K562 (cell line): ENCODE measurements around the gene POT1. TPM values are rescaled to one million over a fixed set of nuclear protein-coding genes. Genes with fewer than 3 reads are reported as not detected.
A peak's percentile ranks its signal among the peaks of the same experiment; 100 is the strongest.

ENCODE experiments used
- CEBPZ ChIP-seq: fragments of 150-350 bp; IDR thresholded peaks from 2 replicates; pipeline ENCODE4 v1.6.1; 2014; ENCODE audit warnings: low read depth, mild to moderate bottlenecking, low read length, borderline replicate concordance
- CHAMP1 ChIP-seq: fragments of 450-650 bp; IDR thresholded peaks from 2 replicates; pipeline ENCODE4 v1.6.1; 2016; ENCODE audit warnings: mild to moderate bottlenecking
- CHCHD3 ChIP-seq: fragments of 250-450 bp; sonication (Bioruptor Pico); IDR thresholded peaks from 2 replicates; pipeline ENCODE4 v2.1.2; 2022; ENCODE audit warnings: mild to moderate bottlenecking
- CXXC5 ChIP-seq: fragments of 250-450 bp; sonication (Bioruptor Pico); IDR thresholded peaks from 2 replicates; pipeline ENCODE4 v1.8.0; 2022; ENCODE audit warnings: inconsistent platforms, mild to moderate bottlenecking, moderate library complexity
- EZH2 ChIP-seq: IDR thresholded peaks from 2 replicates; pipeline ENCODE4 v1.6.1; 2012; ENCODE audit warnings: low read depth, mild to moderate bottlenecking, inconsistent platforms, low read length, borderline replicate concordance
- HNRNPL ChIP-seq: fragments of 200-400 bp; formaldehyde crosslinking; IDR thresholded peaks from 2 replicates; pipeline ENCODE4 v1.6.1; 2017; ENCODE audit warnings: low read depth, mild to moderate bottlenecking, low read length
- MCM7 ChIP-seq, 2 experiments: fragments of 450-650 bp; IDR thresholded peaks; 2 replicates each; pipeline ENCODE4 v1.6.1; 2016 to 2018
- SIX5 ChIP-seq, 2 experiments: IDR thresholded peaks; 2 replicates each; pipeline ENCODE4 v1.6.1; 2011; ENCODE audit warnings: low read length in 2 of 2, borderline replicate concordance in 1 of 2, low read depth in 1 of 2, mild to moderate bottlenecking in 1 of 2, moderate library complexity in 1 of 2; ENCODE audit not compliant: insufficient read depth in 1 of 2
- SRF ChIP-seq, 2 experiments: fragments of 250-450, 450-650 bp in 1 of 2; sonication (Bioruptor Pico) in 1 of 2; sonication (generic) in 1 of 2; formaldehyde crosslinking; IDR thresholded peaks; 2 replicates each; pipeline versions ENCODE4 v1.5.0 to v1.5.1; 2020 to 2022; ENCODE audit warnings: mild to moderate bottlenecking in 1 of 2, missing genetic modification reagents in 1 of 2
- TAF1 ChIP-seq: IDR thresholded peaks from 2 replicates; pipeline ENCODE4 v1.6.1; 2011; ENCODE audit warnings: mild to moderate bottlenecking, low read length, moderate library complexity; ENCODE audit not compliant: insufficient read depth, control insufficient read depth, severe bottlenecking; ENCODE audit errors: extremely low read depth
- TAL1 ChIP-seq: fragments of 450-650 bp; IDR thresholded peaks from 2 replicates; pipeline ENCODE4 v1.6.1; 2016; ENCODE audit warnings: mild to moderate bottlenecking
- ZBTB11 ChIP-seq, 3 experiments: fragments of 200-800 bp in 1 of 3; fragments of 250-450 bp in 1 of 3; fragments of 450-650 bp in 1 of 3; sonication (Bioruptor Pico) in 1 of 3; sonication (Bioruptor generic) in 1 of 3; formaldehyde crosslinking in 1 of 3; IDR thresholded peaks; 2 replicates each; pipeline versions ENCODE4 v1.6.1 to v1.8.0; 2016 to 2022; ENCODE audit warnings: mild to moderate bottlenecking in 2 of 3, missing genetic modification characterization in 2 of 3, missing compliant biosample characterization in 1 of 3, moderate library complexity in 1 of 3
- ZFX ChIP-seq: sonication (generic); formaldehyde crosslinking; IDR thresholded peaks from 2 replicates; pipeline ENCODE4 v1.8.0; 2022; ENCODE audit warnings: mild to moderate bottlenecking, missing genetic modification reagents, moderate library complexity
- polyA plus RNA-seq, 8 experiments: library from polyadenylated mRNA; depleted of rRNA in 4 of 8; stranded (reverse) in 5 of 8; unstranded in 3 of 8; fragments of >200 nt; fragmentation: Nextera tagmentation in 2 of 8; fragmentation: Illumina TruSeq in 1 of 8; extraction: Ambion mirVana in 2 of 8; extraction: Trizol in 1 of 8; gene quantifications; 2 replicates each; pipeline versions ENCODE4 v1.2.1 to v1.2.3, GENCODE V29; 2011 to 2014; ENCODE audit warnings: inconsistent platforms in 1 of 8, missing spikeins in 1 of 8
- total RNA-seq, 7 experiments: library from RNA; depleted of rRNA in 6 of 7; stranded (reverse); fragments of >200 nt in 6 of 7; fragmentation: Illumina TruSeq in 2 of 7; extraction: Trizol in 2 of 7; gene quantifications; 2 replicates each; pipeline versions ENCODE4 v1.2.1 to v1.2.3, GENCODE V29; 2011 to 2021; ENCODE audit warnings: low replicate concordance in 1 of 7
- TF ChIP-seq, protein P1 (sequence below), 2 experiments: IDR thresholded peaks; 2 replicates each; pipeline ENCODE4 v1.6.1; 2011; ENCODE audit warnings: borderline replicate concordance in 1 of 2, control low read depth in 1 of 2, low read depth in 1 of 2, low read length in 1 of 2, mild to moderate bottlenecking in 1 of 2, mixed read lengths in 1 of 2, moderate library complexity in 1 of 2; ENCODE audit not compliant: insufficient read depth in 1 of 2, insufficient read length in 1 of 2, poor library complexity in 1 of 2, severe bottlenecking in 1 of 2; ENCODE audit errors: extremely low read depth in 1 of 2

The POT1 gene
- total and polyA plus RNA-seq, 9 of the 15 experiments (the other 6 are each of a cell fraction or from before 2014, with no cell fraction given), result 37.9 to 140 (median 63.6) TPM

- TF ChIP-seq ZBTB11 (CRISPR knock-in tag; IDR thresholded peaks at IDR 0.05) (0 out of 6 replicates have a peak, but pooled peaks of 1 of the 3 experiments have one; percentile 56), EZH2 (no peak), CHCHD3 (CRISPR knock-in tag) (no peak), HNRNPL (no peak), MCM7 (IDR thresholded peaks at IDR 0.05) (no peak), TAL1 (no peak), CXXC5 (CRISPR knock-in tag) (peak; percentile 96), CHAMP1 (peak; percentile 81), CEBPZ (no peak), ZFX (CRISPR knock-in tag) (no peak), SRF (CRISPR knock-in tag; IDR thresholded peaks at IDR 0.05) (peak in 1 of 2 experiments; percentile 73; a peak in 1 of 4 replicates), SIX5 (IDR thresholded peaks at IDR 0.05; ENCODE audit: borderline replicate concordance in 1 of 2, insufficient read depth in 1 of 2, low read depth in 1 of 2, low read length in 2 of 2) (no peak), TAF1 (peak; percentile 83)
- TF ChIP-seq, protein P1, sequence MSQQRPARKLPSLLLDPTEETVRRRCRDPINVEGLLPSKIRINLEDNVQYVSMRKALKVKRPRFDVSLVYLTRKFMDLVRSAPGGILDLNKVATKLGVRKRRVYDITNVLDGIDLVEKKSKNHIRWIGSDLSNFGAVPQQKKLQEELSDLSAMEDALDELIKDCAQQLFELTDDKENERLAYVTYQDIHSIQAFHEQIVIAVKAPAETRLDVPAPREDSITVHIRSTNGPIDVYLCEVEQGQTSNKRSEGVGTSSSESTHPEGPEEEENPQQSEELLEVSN (IDR thresholded peaks at IDR 0.05; ENCODE audit: borderline replicate concordance in 1 of 2, extremely low read depth in 1 of 2, insufficient read depth in 1 of 2, insufficient read length in 1 of 2, low read depth in 1 of 2, low read length in 1 of 2, poor library complexity in 1 of 2, severe bottlenecking in 1 of 2), result peak; percentile 97 to 100
Observed at GRCh38 chr7:124929467-124930172, at the start of gene POT1 (continued).
